HepG2 (cell line): Measurements from ENCODE around the gene IL1RL2. TPM values are rescaled to one million over a fixed set of nuclear protein-coding genes. Genes with fewer than 3 reads are reported as not detected.

Source experiments
- ATAC-seq: fragments of 200-7000 bp; cut with Tn5 transposase; 3 replicates; pipeline ENCODE4 v1.9.1; 2020; ENCODE audit warnings: mild to moderate bottlenecking, moderate library complexity
- BruUV-seq: library from RNA; stranded (reverse); fragments of 400-500 nt; replicated peaks from 2 replicates; lab custom pipeline; 2021; lab: Mats Ljungman, UMichigan
- CTCF ChIA-PET: fragments of 300-600 bp; formaldehyde crosslinking; extraction: SDS; loops from one replicate; lab custom pipeline; 2021; ENCODE audit warnings: low total read pairs, inconsistent platforms, low intra/inter-chr PET ratio; lab: Yijun Ruan, JAX
- POLR2A ChIA-PET: fragments of 350-600 bp; sonication (Branson Sonifier 250); formaldehyde crosslinking; loops from one replicate; lab custom pipeline; 2020; ENCODE audit warnings: antibody characterized with exemption, inconsistent platforms; lab: Yijun Ruan, JAX
- DNase-seq: peaks from one replicate; pipeline ENCODE4 v3.0.0-alpha.2; 2015; ENCODE audit warnings: low spot score
- FAIRE-seq: peaks from 3 replicates; lab custom pipeline; 2011; peaks lifted over from hg19 to GRCh38; lab: Jason Lieb, UNC
- H2AFZ ChIP-seq: one replicate; pipeline ENCODE4 v1.6.1; 2011; ENCODE audit warnings: low read length, inconsistent platforms
- H3K27ac ChIP-seq: fragments of 300-600 bp; 3 replicates; pipeline ENCODE4 v1.8.0; 2011; ENCODE audit warnings: mixed run types, mild to moderate bottlenecking, mixed read lengths, low read length, inconsistent platforms; ENCODE audit not compliant: insufficient read depth; ENCODE audit errors: extremely low read length
- H3K27me3 ChIP-seq, 2 experiments: fragments of 200-600 bp in 1 of 2; 2 replicates in 1 of 2; 3 replicates in 1 of 2; pipeline versions ENCODE4 v1.6.0 to v1.8.0; 2011; ENCODE audit warnings: low read length in 2 of 2, mild to moderate bottlenecking in 2 of 2, moderate library complexity in 2 of 2, inconsistent platforms in 1 of 2; ENCODE audit not compliant: insufficient read depth in 2 of 2, control insufficient read depth in 1 of 2
- H3K36me3 ChIP-seq, 2 experiments: fragments of 200-600 bp in 1 of 2; replicated peaks in 1 of 2; 2 replicates in 1 of 2; 3 replicates in 1 of 2; pipeline versions ENCODE4 v1.5.1 to v1.8.0; 2011; ENCODE audit warnings: low read length in 2 of 2, inconsistent platforms in 1 of 2; ENCODE audit not compliant: insufficient read depth in 2 of 2, control insufficient read depth in 1 of 2
- H3K4me1 ChIP-seq: 2 replicates; pipeline ENCODE4 v1.5.1; 2012; ENCODE audit warnings: low read length, inconsistent platforms; ENCODE audit not compliant: insufficient read depth
- H3K4me2 ChIP-seq: 2 replicates; pipeline ENCODE4 v1.6.0; 2011; ENCODE audit warnings: low read depth, low read length, inconsistent platforms
- H3K4me3 ChIP-seq, 3 experiments: fragments of 200-600 bp in 1 of 3; sonication (generic), shearing (Covaris generic) in 1 of 3; replicated peaks in 1 of 3; 2 replicates each; pipeline ENCODE4 v1.5.1; 2011 to 2016; ENCODE audit warnings: low read length in 3 of 3, inconsistent platforms in 2 of 3, low read depth in 2 of 3, mild to moderate bottlenecking in 2 of 3, control low read depth in 1 of 3, mixed read lengths in 1 of 3; ENCODE audit not compliant: insufficient read depth in 1 of 3
- H3K79me2 ChIP-seq: one replicate; pipeline ENCODE4 v1.6.1; 2011; ENCODE audit warnings: low read length, inconsistent platforms; ENCODE audit not compliant: insufficient read depth
- H3K9ac ChIP-seq: 2 replicates; pipeline ENCODE4 v1.6.0; 2011; ENCODE audit warnings: mild to moderate bottlenecking, low read depth, low read length, inconsistent platforms; ENCODE audit not compliant: insufficient read depth
- H3K9me3 ChIP-seq: 2 replicates; pipeline ENCODE4 v1.5.1; 2012; ENCODE audit warnings: mild to moderate bottlenecking, low read length
- H4K20me1 ChIP-seq: 2 replicates; pipeline ENCODE4 v1.6.0; 2011; ENCODE audit warnings: inconsistent platforms, mild to moderate bottlenecking, low read length, moderate library complexity; ENCODE audit not compliant: insufficient read depth
- ELF3 ChIP-seq: IDR thresholded peaks from 2 replicates; pipeline ENCODE4 v1.6.1; 2016; ENCODE audit warnings: missing genetic modification reagents, missing compliant biosample characterization
- ISL2 ChIP-seq: sonication (generic); formaldehyde crosslinking; IDR thresholded peaks from 2 replicates; pipeline ENCODE4 v1.5.0; 2020; ENCODE audit warnings: missing genetic modification reagents
- JARID2 ChIP-seq: sonication (generic); formaldehyde crosslinking; IDR thresholded peaks from 2 replicates; pipeline ENCODE4 v1.8.1; 2023; ENCODE audit warnings: missing genetic modification reagents, inconsistent platforms; ENCODE audit not compliant: insufficient replicate concordance
- NPAS2 ChIP-seq: sonication (generic); formaldehyde crosslinking; IDR thresholded peaks from 2 replicates; pipeline ENCODE4 v1.8.0; 2022; ENCODE audit warnings: mild to moderate bottlenecking, missing genetic modification reagents, borderline replicate concordance
- PRPF4 ChIP-seq: fragments of 200-400 bp; formaldehyde crosslinking; IDR thresholded peaks from 2 replicates; pipeline ENCODE4 v1.6.1; 2016; ENCODE audit warnings: low read length, low read depth; ENCODE audit not compliant: poor library complexity, severe bottlenecking
- RELA ChIP-seq: sonication (generic); formaldehyde crosslinking; IDR thresholded peaks from 2 replicates; pipeline ENCODE4 v1.4.0; 2020; ENCODE audit warnings: missing genetic modification reagents
- TAF1 ChIP-seq: sonication (generic); formaldehyde crosslinking; IDR thresholded peaks from 2 replicates; pipeline ENCODE4 v1.4.0; 2020; ENCODE audit warnings: missing genetic modification reagents
- WGBS: methylation state at CpG from one replicate; pipeline ENCODE4 v1.1.6; 2017; ENCODE audit warnings: low lambda C conversion rate; 5-methylcytosine and 5-hydroxymethylcytosine counted together
- in situ Hi-C: cut with HindIII; loops from 2 replicates; pipeline ENCODE4 v1.10.0; 2017; ENCODE audit warnings: low pct_unique_long_range_greater_than_20kb; ENCODE audit not compliant: extremely low pct_ligation_motif_present
- intact Hi-C: fragments of 100-400 bp; cut with micrococcal nuclease; formaldehyde crosslinking; loops from one replicate; pipeline ENCODE4 v1.10.0; 2022; ENCODE audit not compliant: unreplicated experiment
- polyA plus RNA-seq, 8 experiments: library from polyadenylated mRNA; depleted of rRNA in 3 of 8; stranded (reverse) in 7 of 8; unstranded in 1 of 8; fragments of >200 nt; fragmentation: Illumina TruSeq in 4 of 8; extraction: Trizol in 4 of 8; gene quantifications; 2 replicates each; pipeline versions ENCODE4 v1.2.1 to v1.2.3, GENCODE V29; 2011 to 2016; ENCODE audit warnings: low read depth in 4 of 8, missing spikeins in 1 of 8, mixed read lengths in 1 of 8; ENCODE audit not compliant: insufficient read depth in 1 of 8
- total RNA-seq, 5 experiments: library from RNA; depleted of rRNA; stranded (reverse); fragments of >200 nt; fragmentation: Illumina TruSeq; extraction: Trizol; gene quantifications; 2 replicates each; pipeline ENCODE4 v1.2.3, GENCODE V29; 2016; ENCODE audit warnings: low read depth in 1 of 5
- TF ChIP-seq, protein P1 (sequence below): sonication (generic); formaldehyde crosslinking; IDR thresholded peaks from 2 replicates; pipeline ENCODE4 v1.5.0; 2020; ENCODE audit warnings: mild to moderate bottlenecking, missing genetic modification reagents, moderate library complexity

Gene IL1RL2
- total and polyA plus RNA-seq, 2 of the 13 experiments (the other 11 are each of a cell fraction or from before 2014, with no cell fraction given), result 0.03 TPM; not detected in 1

DNA sequence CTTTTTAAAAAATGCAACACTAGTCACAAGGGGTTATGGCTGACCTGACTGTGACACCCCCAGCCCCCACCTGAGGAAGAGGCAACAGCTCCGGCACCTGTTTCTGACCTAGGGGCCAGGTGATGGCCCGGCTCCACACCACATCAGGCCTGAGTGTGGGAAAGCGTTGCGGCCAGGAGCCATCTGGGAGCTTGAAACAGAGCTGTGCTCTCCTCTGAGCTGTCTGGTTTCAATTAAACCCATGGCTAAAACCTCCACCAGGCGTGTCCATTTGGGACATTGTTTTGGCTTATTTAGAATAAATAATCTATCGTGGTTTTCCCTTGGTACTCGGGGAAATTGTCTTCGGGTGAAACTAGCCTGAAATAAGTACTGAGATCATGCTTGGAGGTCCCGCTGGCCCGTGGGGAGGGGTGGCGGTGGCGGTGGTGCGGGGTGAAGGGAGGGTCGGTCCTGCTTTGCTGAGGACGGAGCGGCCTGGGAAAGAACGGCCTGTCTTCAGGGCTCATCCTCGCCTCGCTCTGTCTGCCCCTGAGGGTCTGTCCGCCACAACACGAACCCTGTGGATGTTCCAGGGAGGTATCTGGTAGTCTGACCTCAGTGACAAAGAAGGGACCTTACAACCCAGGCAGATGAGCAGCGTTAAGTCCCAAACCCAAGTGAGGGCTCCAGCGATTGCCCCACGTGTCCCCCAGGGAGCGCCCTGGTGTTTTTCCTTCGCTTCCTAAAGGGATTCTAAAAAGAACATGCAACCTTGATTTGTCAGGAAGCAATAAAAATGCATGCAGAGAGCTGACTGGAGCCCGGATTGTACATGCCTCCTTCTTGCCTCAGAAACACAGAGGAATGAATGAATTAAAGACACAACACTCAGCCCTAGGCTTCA, 58.7 kb downstream of the IL1RL2 start:
- peaks cover 0 to 66% of the 10 kb centered on the region in 2 experiments; a peak in 4 of 5 replicates for H3K27me3 ChIP-seq
- intact Hi-C loops, result no loop called here
- 46% methylated on average over 27 of the region's 27 CpGs for WGBS
- no peaks in the 10 kb centered on the region for H3K79me2 ChIP-seq
- no TSS peak for BruUV-seq
- H4K20me1 ChIP-seq, result no peaks in the 10 kb centered on the region
- H3K36me3 ChIP-seq, result no peaks in the 10 kb centered on the region
- POLR2A ChIA-PET, result no interaction called here
- no peak overlapping the region for H3K9ac ChIP-seq
- no peak overlapping the region for H3K4me2 ChIP-seq
- no peak overlapping the region for H3K27ac ChIP-seq
- peaks cover 14% of the 10 kb centered on the region for H3K4me1 ChIP-seq
- no peak for DNase-seq
- CTCF ChIA-PET, result no interaction called here
- no peak for FAIRE-seq
- no peak for TF ChIP-seq JARID2 (CRISPR knock-in tag)
- no peak for TF ChIP-seq RELA
- TF ChIP-seq NPAS2 (CRISPR knock-in tag), result no peak
- no peak for TF ChIP-seq PRPF4
- no peak for TF ChIP-seq TAF1 (CRISPR knock-in tag)
- TF ChIP-seq, protein P1, sequence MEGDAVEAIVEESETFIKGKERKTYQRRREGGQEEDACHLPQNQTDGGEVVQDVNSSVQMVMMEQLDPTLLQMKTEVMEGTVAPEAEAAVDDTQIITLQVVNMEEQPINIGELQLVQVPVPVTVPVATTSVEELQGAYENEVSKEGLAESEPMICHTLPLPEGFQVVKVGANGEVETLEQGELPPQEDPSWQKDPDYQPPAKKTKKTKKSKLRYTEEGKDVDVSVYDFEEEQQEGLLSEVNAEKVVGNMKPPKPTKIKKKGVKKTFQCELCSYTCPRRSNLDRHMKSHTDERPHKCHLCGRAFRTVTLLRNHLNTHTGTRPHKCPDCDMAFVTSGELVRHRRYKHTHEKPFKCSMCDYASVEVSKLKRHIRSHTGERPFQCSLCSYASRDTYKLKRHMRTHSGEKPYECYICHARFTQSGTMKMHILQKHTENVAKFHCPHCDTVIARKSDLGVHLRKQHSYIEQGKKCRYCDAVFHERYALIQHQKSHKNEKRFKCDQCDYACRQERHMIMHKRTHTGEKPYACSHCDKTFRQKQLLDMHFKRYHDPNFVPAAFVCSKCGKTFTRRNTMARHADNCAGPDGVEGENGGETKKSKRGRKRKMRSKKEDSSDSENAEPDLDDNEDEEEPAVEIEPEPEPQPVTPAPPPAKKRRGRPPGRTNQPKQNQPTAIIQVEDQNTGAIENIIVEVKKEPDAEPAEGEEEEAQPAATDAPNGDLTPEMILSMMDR (CRISPR knock-in tag), result peak; percentile 30
- no peak for TF ChIP-seq ISL2
- TF ChIP-seq ELF3 (CRISPR knock-in tag), result no peak
- H3K9me3 ChIP-seq, result no peaks in the 10 kb centered on the region
- no peak overlapping the region for H2AFZ ChIP-seq
- in situ Hi-C loops, result no loop called here
- H3K4me3 ChIP-seq, result no peak overlapping the region
- no peak for ATAC-seq
